NCI-H2029 (cell line): Measurements from ENCODE around the gene PBX4.
"Not testable (repeated sequence)": the region's sequence is repeated elsewhere in the genome, so short reads cannot be mapped to it uniquely, and the experiment has no call there.

Source experiments
- DNase-seq: peaks from one replicate; lab custom pipeline; 2025; lab: John Stamatoyannopoulos, UW

The PBX4 gene

DNA sequence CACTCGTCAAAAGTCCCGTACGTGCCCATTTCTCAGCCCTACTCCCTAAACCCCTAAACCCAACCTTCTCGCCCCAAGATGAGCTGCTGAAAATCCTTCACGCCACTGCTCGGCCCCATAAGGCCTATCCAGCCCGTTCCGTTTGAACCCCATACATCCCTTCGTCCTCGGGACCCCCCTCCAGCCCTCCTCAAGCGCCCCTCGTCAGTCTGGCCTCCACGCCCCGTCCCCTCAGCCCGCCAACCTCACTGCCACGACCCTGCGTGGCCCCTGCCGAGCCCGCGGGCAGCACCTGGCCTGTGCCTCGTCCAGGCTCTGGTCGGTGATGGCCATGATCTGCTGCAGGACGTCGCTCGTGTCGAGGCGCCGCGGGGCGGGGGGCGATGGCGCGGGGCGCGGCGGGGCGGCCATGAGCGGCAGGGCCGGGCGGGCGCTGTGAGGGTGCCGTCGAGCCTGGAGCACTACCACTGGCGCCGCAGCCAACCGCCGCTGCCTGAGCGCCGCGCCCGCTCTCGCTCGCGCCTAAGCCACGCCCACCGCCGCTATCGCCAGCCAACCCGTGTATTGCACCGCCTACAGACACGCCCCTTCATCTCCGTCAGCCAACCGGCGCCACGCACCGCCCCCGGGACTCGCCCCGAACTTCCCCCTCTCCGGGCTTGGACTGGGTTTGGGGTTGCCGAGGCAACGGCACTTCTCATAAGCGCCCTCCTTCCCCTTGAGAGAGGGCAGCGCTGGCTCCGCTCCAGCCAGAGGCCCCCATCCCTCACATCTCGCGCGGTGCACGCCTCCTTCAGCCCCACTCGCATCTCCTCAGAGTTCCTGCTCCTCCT is at the start of gene PBX4:
PBX4 (minus strand) TSS at position 469 of the 833 bp plus-strand sequence; CDS start at position 411, 58 bp downstream.
- DNase-seq: peak; percentile 94

- DNase-seq: not testable (repeated sequence)
These were observed 47.0 kb upstream of the PBX4 start for GRCh38 chr19:19665420-19665948.

DNA sequence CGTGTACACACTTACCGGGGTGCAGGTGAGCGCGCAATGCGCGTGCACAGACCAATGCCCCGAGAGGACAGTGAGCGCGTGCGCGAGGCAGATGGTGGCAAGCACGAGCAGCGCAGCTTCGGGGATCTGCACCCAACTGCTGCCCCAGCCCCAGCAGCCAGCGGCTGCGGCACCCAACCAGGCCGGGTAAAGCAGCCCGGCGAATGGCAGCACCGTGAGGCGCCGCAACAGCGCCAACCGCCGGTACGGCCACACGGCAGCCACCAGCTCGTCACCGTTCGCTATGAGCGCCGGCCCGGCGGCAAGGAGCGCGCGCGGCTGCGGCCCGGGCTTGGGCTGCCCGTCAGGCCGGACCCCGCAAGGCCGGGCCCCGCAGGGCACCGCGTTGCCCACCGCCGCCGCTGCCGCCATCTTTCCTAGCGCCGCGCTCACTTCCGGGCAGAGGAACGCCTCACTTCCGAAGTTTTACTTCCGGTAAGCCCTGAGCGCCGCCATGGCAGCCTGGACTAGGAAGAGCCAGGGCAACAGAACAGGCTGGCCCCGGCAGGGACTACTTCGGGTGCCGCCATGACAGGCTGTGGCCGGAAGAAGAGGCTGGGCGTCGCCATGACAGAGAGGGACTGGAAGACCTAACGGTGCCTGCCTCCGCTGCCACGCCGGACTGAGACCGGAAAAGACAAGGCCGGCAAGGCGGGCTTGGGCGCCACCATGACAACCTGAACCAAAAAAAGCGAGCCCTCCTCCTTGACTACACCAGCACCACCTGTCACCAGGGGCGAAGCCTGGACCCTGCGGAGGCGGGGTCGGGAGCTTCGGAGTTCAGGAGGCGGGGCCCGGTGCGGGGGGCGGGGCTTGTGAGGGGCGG is 45.0 kb upstream of the PBX4 start, which contains the start of gene ATP13A1:
ATP13A1 (minus strand) TSS at position 421 of the 865 bp plus-strand sequence; CDS start at position 411, 10 bp downstream.
- peak; percentile 97 for DNase-seq

DNA sequence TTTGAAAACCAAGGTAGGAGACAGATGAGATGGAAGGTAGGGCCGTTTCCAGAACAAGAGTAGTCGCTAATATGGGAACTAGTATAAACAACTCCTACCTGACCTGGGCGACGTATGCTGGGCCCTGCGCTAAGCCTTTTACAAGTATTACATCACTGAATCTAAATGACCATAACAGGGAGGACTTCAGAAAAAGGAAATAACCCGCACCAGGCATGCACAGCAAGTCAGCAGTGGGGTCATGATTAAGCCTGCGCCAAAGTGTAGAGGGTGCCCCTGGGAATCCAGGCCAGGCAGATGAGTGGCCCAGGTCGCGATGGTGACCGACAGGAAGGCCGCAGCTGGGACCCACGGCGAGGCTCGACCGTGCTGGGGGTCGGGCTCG is 44.4 kb upstream of the PBX4 start:
- no peak for DNase-seq

- no peak for DNase-seq
These were observed 43.9 kb upstream of the PBX4 start for GRCh38 chr19:19662344-19662743.

DNA sequence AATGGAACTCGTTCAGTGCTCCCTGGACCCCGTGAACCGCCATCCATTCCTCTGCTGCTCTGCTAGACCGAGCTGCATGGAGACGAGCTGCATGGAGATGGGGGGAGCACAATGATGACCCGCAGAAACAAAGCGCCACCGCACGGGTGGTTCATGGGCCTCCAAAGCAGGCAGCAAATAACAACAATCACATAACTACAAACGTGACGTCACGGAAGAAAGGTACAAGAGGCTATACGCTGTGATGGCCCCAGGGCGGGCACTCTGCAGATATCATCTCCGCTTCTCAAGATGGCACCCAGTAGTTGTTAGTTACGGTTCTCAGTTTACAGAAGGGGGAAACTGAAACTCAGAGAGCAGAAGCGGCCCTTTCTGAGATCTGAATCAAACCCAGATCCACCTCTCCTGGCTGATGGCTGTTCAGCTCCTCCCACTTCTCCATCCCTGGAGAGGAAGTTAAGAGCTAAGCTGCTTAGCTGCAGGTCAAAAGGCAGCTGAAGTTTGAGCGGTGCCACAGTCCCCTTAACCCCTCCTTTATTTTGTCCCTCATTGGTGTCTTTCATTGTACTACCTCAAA is 43.3 kb upstream of the PBX4 start:
- no peak for DNase-seq

GRCh38 chr19:19661141-19661674 is 42.7 kb upstream of the PBX4 start:
- no peak for DNase-seq

GRCh38 chr19:19659646-19660245 is 41.3 kb upstream of the PBX4 start:
- DNase-seq: no peak

DNA sequence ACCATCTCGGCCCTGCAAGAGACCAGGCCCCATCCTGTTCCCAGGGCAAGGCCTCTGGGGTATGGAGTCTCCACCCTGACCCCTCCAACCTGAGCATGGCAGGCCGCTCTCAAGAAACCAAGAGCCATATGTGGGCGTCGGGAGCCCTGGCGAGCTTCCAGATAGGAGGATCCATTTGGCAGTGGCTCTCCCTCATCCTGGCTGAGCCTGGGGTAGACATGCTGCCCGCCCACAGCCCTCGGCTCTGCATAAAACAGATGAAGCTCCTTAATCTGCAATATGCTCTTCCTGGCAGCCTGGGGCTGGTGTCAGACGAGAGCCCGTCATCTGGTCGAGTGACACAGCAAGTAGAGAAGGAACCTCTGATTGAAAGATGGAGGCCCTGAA is 38.9 kb upstream of the PBX4 start:
- DNase-seq: no peak

DNA sequence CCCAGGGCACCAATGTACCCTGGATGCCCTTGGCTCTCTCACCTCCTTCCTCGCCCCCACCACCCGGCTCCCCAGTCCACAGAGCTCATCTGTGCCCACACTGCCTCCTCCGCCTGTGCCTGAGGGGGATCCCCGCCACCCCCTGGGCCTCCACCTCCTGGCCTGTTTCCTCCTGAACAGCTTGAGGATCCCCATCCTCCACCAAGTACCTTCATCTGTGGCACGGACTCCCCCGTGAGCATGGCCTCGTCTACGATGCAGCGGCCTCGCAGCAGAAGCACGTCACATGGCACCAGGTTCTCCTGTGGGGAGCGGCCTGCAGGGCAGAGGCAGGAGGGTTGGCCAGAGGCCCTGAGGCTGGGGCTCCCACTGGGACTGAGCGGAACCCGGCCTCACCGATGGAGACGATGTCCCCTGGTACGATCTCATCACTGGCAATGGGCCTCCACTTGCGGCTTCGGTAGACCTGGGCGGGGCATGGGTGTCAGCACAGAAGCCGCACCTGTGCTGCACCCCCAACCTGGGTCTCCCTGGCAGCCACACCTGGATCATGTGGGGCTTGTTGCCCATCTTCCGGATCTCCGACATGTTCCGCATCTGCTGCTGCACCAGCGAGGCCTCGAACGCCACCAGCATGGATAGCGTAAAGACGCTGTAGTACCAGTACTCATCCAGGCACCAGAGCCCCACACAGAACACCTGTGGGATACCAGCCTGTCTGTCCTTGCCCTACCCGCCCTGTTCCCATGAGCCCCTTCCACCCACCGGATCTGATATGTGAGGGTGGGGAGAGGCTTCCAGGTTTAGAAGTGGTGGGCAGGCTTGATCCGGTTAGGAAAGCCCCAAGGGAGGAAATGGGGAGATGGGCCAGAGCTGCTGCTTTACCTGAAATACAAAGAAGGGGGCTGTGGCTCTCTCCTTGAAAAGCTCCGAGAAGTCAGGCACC is 38.2 kb upstream of the PBX4 start:
- DNase-seq: no peak

DNA sequence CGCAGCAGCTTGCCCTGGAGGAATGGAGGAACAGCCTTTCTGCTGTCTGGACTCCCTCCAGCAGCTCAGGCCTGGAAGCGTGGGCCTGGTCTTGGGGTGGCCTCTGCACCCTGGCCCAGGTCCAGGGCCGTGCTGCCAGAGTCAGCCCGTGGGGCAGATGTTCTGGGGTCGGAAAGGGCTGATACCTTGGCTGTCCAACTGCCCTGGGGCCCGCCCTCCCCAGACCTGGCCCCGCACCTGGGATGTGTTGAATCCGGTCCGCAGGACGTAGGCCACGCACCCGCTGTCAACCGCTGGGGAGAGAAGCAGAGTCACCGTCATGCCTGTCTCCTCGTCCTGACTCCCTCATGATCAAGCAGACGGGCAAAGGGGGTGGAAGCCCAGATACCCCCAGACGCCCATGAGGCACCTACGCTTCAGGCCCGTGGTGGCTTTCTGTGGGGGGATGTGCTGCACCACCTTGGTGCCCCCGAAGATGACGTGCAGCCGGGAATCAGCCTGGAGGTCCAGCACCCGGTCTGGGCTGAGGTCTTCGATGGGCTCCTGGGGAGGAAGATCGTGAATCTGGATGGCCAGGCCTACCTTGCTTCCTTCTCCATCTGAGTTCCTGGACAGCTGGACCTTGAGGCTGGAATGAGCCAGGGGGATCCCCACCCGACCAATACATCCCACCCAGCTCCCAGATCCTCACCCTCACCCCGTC is 37.3 kb upstream of the PBX4 start:
- DNase-seq: no peak

DNA sequence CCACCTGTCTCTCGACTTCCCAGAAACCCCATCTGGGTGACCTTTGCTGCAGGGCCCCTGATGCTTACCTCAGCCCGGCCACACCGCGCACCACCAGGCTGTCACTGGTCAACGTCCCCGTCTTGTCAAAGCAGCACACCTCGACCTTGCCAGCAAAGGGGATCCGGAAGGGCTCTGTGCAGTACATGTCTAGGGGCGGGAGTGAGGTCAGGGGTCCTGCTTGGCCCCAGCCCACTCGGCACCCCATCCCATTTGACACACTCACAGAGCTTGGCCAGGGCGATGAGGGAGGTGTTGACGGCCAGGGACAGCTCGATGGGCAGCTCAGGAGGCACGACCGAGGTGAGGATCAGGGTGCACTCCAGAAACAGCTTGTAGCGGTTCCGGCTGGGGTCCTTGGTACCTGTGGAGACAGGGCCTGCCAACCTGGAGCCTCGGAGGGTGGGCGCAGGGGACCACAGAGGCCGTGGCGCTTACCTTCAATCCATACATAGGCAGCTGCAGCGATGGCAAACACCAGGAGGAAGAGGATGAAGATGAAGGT is 36.6 kb upstream of the PBX4 start:
- DNase-seq: no peak

DNA sequence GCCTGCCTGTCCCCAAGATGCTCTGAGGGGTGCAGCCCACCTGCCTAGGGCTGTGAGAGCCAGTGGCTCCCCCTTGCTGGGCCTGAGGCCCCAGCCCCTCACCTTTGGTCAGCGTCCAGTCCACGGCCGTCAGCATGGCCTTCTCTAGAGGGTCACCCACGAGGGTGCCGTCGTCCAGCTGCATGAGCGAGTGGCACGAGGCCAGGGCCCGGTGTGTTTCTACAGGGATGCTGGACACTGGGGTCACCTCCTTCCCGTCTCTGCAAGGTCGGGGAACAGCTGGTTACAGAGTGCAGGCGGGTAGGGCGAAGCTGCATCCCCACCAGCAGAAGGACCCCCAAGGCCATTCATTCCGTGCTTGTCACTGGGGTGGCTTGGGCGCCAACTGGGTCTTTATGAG is 36.0 kb upstream of the PBX4 start:
- DNase-seq: no peak

- DNase-seq: no peak
These were observed 35.2 kb upstream of the PBX4 start for GRCh38 chr19:19653597-19654147.

- no peak for DNase-seq
These were observed 34.2 kb upstream of the PBX4 start for GRCh38 chr19:19652482-19653295.

- no peak for DNase-seq
These were observed 32.6 kb upstream of the PBX4 start for GRCh38 chr19:19651076-19651475.

GRCh38 chr19:19650331-19650730 is 31.8 kb upstream of the PBX4 start:
- no peak for DNase-seq

DNA sequence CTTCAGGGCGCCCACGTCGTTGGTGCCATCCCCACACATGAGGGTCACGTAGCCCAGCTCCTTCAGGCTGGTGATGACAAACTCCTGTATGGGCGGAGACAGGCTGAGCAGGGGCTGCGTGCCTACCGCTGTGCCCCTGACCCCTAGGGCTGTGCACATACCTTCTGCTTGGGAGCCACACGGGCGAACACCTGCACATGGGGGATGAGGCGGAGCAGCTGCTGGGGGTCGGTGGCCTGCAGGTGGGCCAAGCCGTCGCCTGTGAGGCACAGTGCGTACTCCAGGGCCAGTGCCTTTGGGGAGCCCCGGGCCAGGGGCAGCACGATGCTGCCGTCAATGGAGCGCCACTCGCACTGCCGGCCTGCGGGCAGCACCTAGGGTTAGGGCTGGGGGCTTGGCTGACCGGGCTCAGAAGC is 31.1 kb upstream of the PBX4 start:
- DNase-seq: no peak
